HepG2 (cell line): ENCODE measurements around the gene TMEM221. TPM values are rescaled to one million over a fixed set of nuclear protein-coding genes. Genes with fewer than 3 reads are reported as not detected.
A peak's percentile ranks its signal among the peaks of the same experiment; 100 is the strongest.

Experiments
- ATF7-NPFF ChIP-seq: sonication (generic); formaldehyde crosslinking; IDR thresholded peaks from 2 replicates; pipeline ENCODE4 v1.8.1; 2023; ENCODE audit warnings: mild to moderate bottlenecking, low read depth, missing genetic modification reagents, moderate library complexity
- ATM ChIP-seq: fragments of 450-650 bp; IDR thresholded peaks from 2 replicates; pipeline ENCODE4 v1.7.1; 2017; ENCODE audit warnings: mild to moderate bottlenecking, borderline replicate concordance
- CEBPB ChIP-seq: IDR thresholded peaks from 2 replicates; pipeline ENCODE4 v1.6.1; 2011; ENCODE audit warnings: low read depth, low read length, improper control_type of control experiment, borderline replicate concordance
- ELF3 ChIP-seq: IDR thresholded peaks from 2 replicates; pipeline ENCODE4 v1.6.1; 2016; ENCODE audit warnings: missing genetic modification reagents, missing compliant biosample characterization
- FOXK1 ChIP-seq: sonication (generic); formaldehyde crosslinking; IDR thresholded peaks from 2 replicates; pipeline ENCODE4 v1.4.0; 2020; ENCODE audit warnings: low read depth, missing genetic modification reagents, borderline replicate concordance
- GABPA ChIP-seq, 2 experiments: IDR thresholded peaks; 2 replicates each; pipeline ENCODE4 v1.6.1; 2011 to 2016; ENCODE audit warnings: low read depth in 2 of 2, low read length in 1 of 2, missing biosample characterization in 1 of 2, missing genetic modification characterization in 1 of 2
- MBD4 ChIP-seq: IDR thresholded peaks from 2 replicates; pipeline ENCODE4 v1.6.1; 2012; ENCODE audit warnings: low read length, inconsistent platforms, borderline replicate concordance
- NFE2 ChIP-seq: sonication (generic); formaldehyde crosslinking; IDR thresholded peaks from 2 replicates; pipeline ENCODE4 v1.4.0; 2020; ENCODE audit warnings: missing genetic modification reagents
- NFE2L1 ChIP-seq: sonication (generic); formaldehyde crosslinking; IDR thresholded peaks from 2 replicates; pipeline ENCODE4 v1.4.0; 2020; ENCODE audit warnings: missing genetic modification reagents, mild to moderate bottlenecking, borderline replicate concordance
- NFYB ChIP-seq: sonication (generic); formaldehyde crosslinking; IDR thresholded peaks from 2 replicates; pipeline ENCODE4 v1.4.0; 2020; ENCODE audit warnings: missing genetic modification reagents
- RAD21 ChIP-seq: fragments of 450-650 bp; formaldehyde crosslinking; IDR thresholded peaks from 2 replicates; pipeline ENCODE4 v1.5.0; 2020; ENCODE audit warnings: mild to moderate bottlenecking
- SP1 ChIP-seq, 2 experiments: fragments of 450-650 bp in 1 of 2; sonication (generic) in 1 of 2; formaldehyde crosslinking in 1 of 2; IDR thresholded peaks; 2 replicates each; pipeline versions ENCODE4 v1.4.0 to v1.6.1; 2016 to 2020; ENCODE audit warnings: missing genetic modification reagents in 1 of 2
- TGIF2 ChIP-seq: IDR thresholded peaks from 2 replicates; pipeline ENCODE4 v1.6.1; 2016; ENCODE audit warnings: control low read depth, missing compliant biosample characterization
- YEATS2 ChIP-seq: sonication (generic); formaldehyde crosslinking; IDR thresholded peaks from 2 replicates; pipeline ENCODE4 v1.4.0; 2020; ENCODE audit warnings: missing genetic modification reagents, borderline replicate concordance
- ZBTB3 ChIP-seq: sonication (generic); formaldehyde crosslinking; IDR thresholded peaks from 2 replicates; pipeline ENCODE4 v1.4.0; 2020; ENCODE audit warnings: low read depth, mild to moderate bottlenecking, moderate library complexity, missing genetic modification reagents, borderline replicate concordance
- ZBTB38 ChIP-seq: sonication (generic); formaldehyde crosslinking; IDR thresholded peaks from 2 replicates; pipeline ENCODE4 v1.5.1; 2020; ENCODE audit warnings: mild to moderate bottlenecking, missing genetic modification reagents
- ZFP36 ChIP-seq: fragments of 150-350 bp; IDR thresholded peaks from 2 replicates; pipeline ENCODE4 v1.6.1; 2018; ENCODE audit warnings: borderline replicate concordance, low read length, low read depth; ENCODE audit not compliant: partially characterized antibody
- ZFP36L1 ChIP-seq: sonication (generic); formaldehyde crosslinking; IDR thresholded peaks from 2 replicates; pipeline ENCODE4 v1.8.0; 2022; ENCODE audit warnings: mild to moderate bottlenecking, missing genetic modification reagents, moderate library complexity
- ZNF138 ChIP-seq: sonication (generic); formaldehyde crosslinking; IDR thresholded peaks from 2 replicates; pipeline ENCODE4 v1.5.0; 2020; ENCODE audit warnings: mild to moderate bottlenecking, low read depth, missing genetic modification reagents
- ZNF24 ChIP-seq: fragments of 450-650 bp; IDR thresholded peaks from 2 replicates; pipeline ENCODE4 v1.6.1; 2017; ENCODE audit warnings: antibody characterized with exemption, mild to moderate bottlenecking
- ZNF337 ChIP-seq: sonication (generic); formaldehyde crosslinking; IDR thresholded peaks from 2 replicates; pipeline ENCODE4 v1.5.1; 2020; ENCODE audit warnings: missing genetic modification reagents, low read depth, mild to moderate bottlenecking, borderline replicate concordance
- ZNF33A ChIP-seq: sonication (generic); formaldehyde crosslinking; IDR thresholded peaks from 2 replicates; pipeline ENCODE4 v1.5.1; 2020; ENCODE audit warnings: missing genetic modification reagents, mild to moderate bottlenecking, moderate library complexity, borderline replicate concordance
- ZNF550 ChIP-seq: sonication (generic); formaldehyde crosslinking; IDR thresholded peaks from 2 replicates; pipeline ENCODE4 v1.4.0; 2020; ENCODE audit warnings: mild to moderate bottlenecking, missing genetic modification reagents, borderline replicate concordance
- ZNF775 ChIP-seq: sonication (generic); formaldehyde crosslinking; IDR thresholded peaks from 2 replicates; pipeline ENCODE4 v1.4.0; 2020; ENCODE audit warnings: missing genetic modification reagents, mild to moderate bottlenecking, moderate library complexity, borderline replicate concordance
- ZNF792 ChIP-seq: IDR thresholded peaks from 2 replicates; pipeline ENCODE4 v1.6.1; 2016
- polyA plus RNA-seq, 8 experiments: library from polyadenylated mRNA; depleted of rRNA in 3 of 8; stranded (reverse) in 7 of 8; unstranded in 1 of 8; fragments of >200 nt; fragmentation: Illumina TruSeq in 4 of 8; extraction: Trizol in 4 of 8; gene quantifications; 2 replicates each; pipeline versions ENCODE4 v1.2.1 to v1.2.3, GENCODE V29; 2011 to 2016; ENCODE audit warnings: low read depth in 4 of 8, missing spikeins in 1 of 8, mixed read lengths in 1 of 8; ENCODE audit not compliant: insufficient read depth in 1 of 8
- total RNA-seq, 5 experiments: library from RNA; depleted of rRNA; stranded (reverse); fragments of >200 nt; fragmentation: Illumina TruSeq; extraction: Trizol; gene quantifications; 2 replicates each; pipeline ENCODE4 v1.2.3, GENCODE V29; 2016; ENCODE audit warnings: low read depth in 1 of 5
- TF ChIP-seq, protein P1 (sequence below): sonication (generic); formaldehyde crosslinking; conservative IDR thresholded peaks from 2 replicates; pipeline ENCODE4 v1.8.1; 2023; ENCODE audit warnings: missing genetic modification reagents
- TF ChIP-seq, protein P2 (sequence below): sonication (generic); formaldehyde crosslinking; conservative IDR thresholded peaks from 2 replicates; pipeline ENCODE4 v1.8.0; 2022; ENCODE audit warnings: missing genetic modification reagents
- TF ChIP-seq, protein P3 (sequence below): IDR thresholded peaks from 2 replicates; pipeline ENCODE4 v1.6.1; 2016; ENCODE audit warnings: low read depth, borderline replicate concordance

TMEM221 gene
- total and polyA plus RNA-seq, 2 of the 13 experiments (the other 11 are each of a cell fraction or from before 2014, with no cell fraction given) = 0.33 to 0.77 TPM

DNA sequence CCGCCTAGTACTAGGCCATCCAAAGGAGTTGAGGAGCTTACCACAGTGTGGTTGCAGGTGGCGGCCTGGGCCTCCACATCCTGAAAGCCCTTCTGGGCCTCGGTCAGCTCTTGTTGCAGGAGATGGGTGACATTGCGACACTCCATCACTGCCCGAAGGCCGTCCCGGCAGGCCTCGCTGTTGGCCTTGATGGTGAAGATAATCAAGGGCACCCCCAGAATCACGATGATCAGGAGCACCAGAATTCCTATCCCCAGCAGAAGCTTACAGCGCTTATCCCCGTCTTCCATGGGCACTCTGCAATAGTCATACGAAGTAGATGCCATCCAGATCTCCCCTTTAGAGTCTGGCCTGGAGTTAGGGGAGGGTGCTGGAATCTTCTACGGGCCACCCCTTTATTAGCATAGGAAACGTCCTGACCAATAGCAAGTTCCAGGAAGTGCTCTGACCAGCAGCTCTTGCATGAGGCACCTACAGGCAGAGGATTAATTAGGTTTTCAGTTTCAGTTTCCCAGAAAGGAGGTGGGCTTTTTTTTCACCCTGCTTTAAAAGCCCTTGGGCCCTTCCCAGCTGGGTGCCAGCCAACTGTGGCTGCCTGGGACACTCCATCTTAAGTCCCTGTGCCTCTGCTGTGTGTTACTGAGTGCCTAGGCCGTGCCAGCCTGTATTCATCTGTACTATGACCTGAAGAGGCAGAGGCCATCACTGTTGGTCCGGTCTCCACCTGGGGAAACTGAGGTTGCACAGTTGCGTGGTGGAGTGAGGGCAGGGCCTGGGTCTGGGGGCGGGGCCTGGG lies 43.0 kb downstream of the TMEM221 start, which contains the start of gene BST2 (continued):
- peak; percentile 34; the same call in 1 of the 2 replicates for TF ChIP-seq ZBTB38 (CRISPR knock-in tag)
- no peak for TF ChIP-seq ZNF550 (CRISPR knock-in tag)
- TF ChIP-seq CEBPB = peak; percentile 97
- TF ChIP-seq ZNF138 (CRISPR knock-in tag) = no peak
- TF ChIP-seq, protein P1, sequence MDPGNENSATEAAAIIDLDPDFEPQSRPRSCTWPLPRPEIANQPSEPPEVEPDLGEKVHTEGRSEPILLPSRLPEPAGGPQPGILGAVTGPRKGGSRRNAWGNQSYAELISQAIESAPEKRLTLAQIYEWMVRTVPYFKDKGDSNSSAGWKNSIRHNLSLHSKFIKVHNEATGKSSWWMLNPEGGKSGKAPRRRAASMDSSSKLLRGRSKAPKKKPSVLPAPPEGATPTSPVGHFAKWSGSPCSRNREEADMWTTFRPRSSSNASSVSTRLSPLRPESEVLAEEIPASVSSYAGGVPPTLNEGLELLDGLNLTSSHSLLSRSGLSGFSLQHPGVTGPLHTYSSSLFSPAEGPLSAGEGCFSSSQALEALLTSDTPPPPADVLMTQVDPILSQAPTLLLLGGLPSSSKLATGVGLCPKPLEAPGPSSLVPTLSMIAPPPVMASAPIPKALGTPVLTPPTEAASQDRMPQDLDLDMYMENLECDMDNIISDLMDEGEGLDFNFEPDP (CRISPR knock-in tag) = no peak
- TF ChIP-seq ZNF792 (CRISPR knock-in tag) = peak; percentile 57; the same call in 1 of the 2 replicates
- TF ChIP-seq ATF7-NPFF (CRISPR knock-in tag) = peak; percentile 44; the same call in 1 of the 2 replicates
- TF ChIP-seq FOXK1 (CRISPR knock-in tag) = peak; percentile 25; the same call in 1 of the 2 replicates
- no peak for TF ChIP-seq NFE2L1 (CRISPR knock-in tag)
- no peak for TF ChIP-seq ZNF775 (CRISPR knock-in tag)
- no peak for TF ChIP-seq SP1 (IDR thresholded peaks at IDR 0.05)
- peak; percentile 62; the same call in 1 of the 2 replicates for TF ChIP-seq SP1 (CRISPR knock-in tag; IDR thresholded peaks at IDR 0.05)
- no peak for TF ChIP-seq ZBTB3 (CRISPR knock-in tag)
- no peak for TF ChIP-seq ATM
- peak; percentile 32 for TF ChIP-seq ZFP36L1
- TF ChIP-seq NFE2 (CRISPR knock-in tag) = no peak
- no peak for TF ChIP-seq RAD21 (CRISPR knock-in tag)
- TF ChIP-seq TGIF2 (CRISPR knock-in tag) = no peak; the same call in 1 of the 2 replicates
- no peak for TF ChIP-seq GABPA (IDR thresholded peaks at IDR 0.05; ENCODE audit: low read depth, low read length)
- 0 out of 2 replicates have a peak, but pooled peaks have one; percentile 33 for TF ChIP-seq GABPA (CRISPR knock-in tag; IDR thresholded peaks at IDR 0.05; ENCODE audit: low read depth)
- TF ChIP-seq, protein P2, sequence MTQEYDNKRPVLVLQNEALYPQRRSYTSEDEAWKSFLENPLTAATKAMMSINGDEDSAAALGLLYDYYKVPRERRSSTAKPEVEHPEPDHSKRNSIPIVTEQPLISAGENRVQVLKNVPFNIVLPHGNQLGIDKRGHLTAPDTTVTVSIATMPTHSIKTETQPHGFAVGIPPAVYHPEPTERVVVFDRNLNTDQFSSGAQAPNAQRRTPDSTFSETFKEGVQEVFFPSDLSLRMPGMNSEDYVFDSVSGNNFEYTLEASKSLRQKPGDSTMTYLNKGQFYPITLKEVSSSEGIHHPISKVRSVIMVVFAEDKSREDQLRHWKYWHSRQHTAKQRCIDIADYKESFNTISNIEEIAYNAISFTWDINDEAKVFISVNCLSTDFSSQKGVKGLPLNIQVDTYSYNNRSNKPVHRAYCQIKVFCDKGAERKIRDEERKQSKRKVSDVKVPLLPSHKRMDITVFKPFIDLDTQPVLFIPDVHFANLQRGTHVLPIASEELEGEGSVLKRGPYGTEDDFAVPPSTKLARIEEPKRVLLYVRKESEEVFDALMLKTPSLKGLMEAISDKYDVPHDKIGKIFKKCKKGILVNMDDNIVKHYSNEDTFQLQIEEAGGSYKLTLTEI (CRISPR knock-in tag) = no peak
- no peak for TF ChIP-seq ZNF33A (CRISPR knock-in tag)
- no peak for TF ChIP-seq ZNF337 (CRISPR knock-in tag)
- peak; percentile 69 for TF ChIP-seq NFYB (CRISPR knock-in tag)
- TF ChIP-seq ZNF24 = no peak
- peak; percentile 76; the same call in 1 of the 2 replicates for TF ChIP-seq YEATS2 (CRISPR knock-in tag)
- TF ChIP-seq MBD4 = no peak
- TF ChIP-seq ELF3 (CRISPR knock-in tag) = peak; percentile 44
- TF ChIP-seq, protein P3, sequence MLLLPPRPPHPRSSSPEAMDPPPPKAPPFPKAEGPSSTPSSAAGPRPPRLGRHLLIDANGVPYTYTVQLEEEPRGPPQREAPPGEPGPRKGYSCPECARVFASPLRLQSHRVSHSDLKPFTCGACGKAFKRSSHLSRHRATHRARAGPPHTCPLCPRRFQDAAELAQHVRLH (CRISPR knock-in tag) = peak; percentile 46; the same call in 1 of the 2 replicates
- TF ChIP-seq ZFP36 = no peak
